Activated naive CD4-positive, alpha-beta T cell treated with anti-CD3 and anti-CD28 coated beads for 36 hours (primary cell): ENCODE data around the gene CERK. TPM values are rescaled to one million over a fixed set of nuclear protein-coding genes. Genes with fewer than 3 reads are reported as not detected.
"Not testable (repeated sequence)": the region's sequence is repeated elsewhere in the genome, so short reads cannot be mapped to it uniquely, and the experiment has no call there.

Experiments used
- CTCF ChIA-PET: fragments of 350-600 bp; sonication (Branson Sonifier 250); formaldehyde crosslinking; loops from one replicate; lab custom pipeline; 2021; ENCODE audit warnings: antibody characterized with exemption; lab: Charles Lee
- DNase-seq: peaks from one replicate; pipeline ENCODE4 v3.0.0-alpha.2; 2020
- H3K27ac Mint-ChIP-seq: one replicate; pipeline ENCODE4 v1.8.0; 2021; ENCODE audit warnings: mild to moderate bottlenecking, mixed read lengths
- H3K27me3 Mint-ChIP-seq: one replicate; pipeline ENCODE4 v1.8.0; 2021; ENCODE audit warnings: low read depth, mixed read lengths
- H3K36me3 Mint-ChIP-seq: one replicate; pipeline ENCODE4 v1.8.0; 2021; ENCODE audit warnings: low read depth, mixed read lengths
- H3K4me1 Mint-ChIP-seq: one replicate; pipeline ENCODE4 v1.8.0; 2021; ENCODE audit warnings: low read depth, mixed read lengths
- H3K4me3 Mint-ChIP-seq: one replicate; pipeline ENCODE4 v1.8.0; 2021; ENCODE audit warnings: mild to moderate bottlenecking, moderate library complexity, mixed read lengths
- H3K9me3 Mint-ChIP-seq: one replicate; pipeline ENCODE4 v1.8.0; 2021; ENCODE audit warnings: mixed read lengths
- intact Hi-C: fragments of 100-400 bp; cut with micrococcal nuclease; formaldehyde crosslinking; loops from one replicate; pipeline ENCODE4 v1.15.1; 2023
- total RNA-seq, 2 experiments: library from RNA; stranded (reverse); gene quantifications; one replicate each; pipeline ENCODE4 v1.2.3, GENCODE V29; 2021

CERK gene
- total RNA-seq, 2 experiments from 2014 or later: 32.6 to 34.9 TPM

GRCh38 chr22:46638601-46639431 is 99.2 kb downstream of the CERK start:
- no peaks in the 10 kb centered on the region for H3K36me3 Mint-ChIP-seq
- no peaks in the 10 kb centered on the region for H3K9me3 Mint-ChIP-seq
- H3K4me1 Mint-ChIP-seq: peaks cover 2% of the 10 kb centered on the region

DNA sequence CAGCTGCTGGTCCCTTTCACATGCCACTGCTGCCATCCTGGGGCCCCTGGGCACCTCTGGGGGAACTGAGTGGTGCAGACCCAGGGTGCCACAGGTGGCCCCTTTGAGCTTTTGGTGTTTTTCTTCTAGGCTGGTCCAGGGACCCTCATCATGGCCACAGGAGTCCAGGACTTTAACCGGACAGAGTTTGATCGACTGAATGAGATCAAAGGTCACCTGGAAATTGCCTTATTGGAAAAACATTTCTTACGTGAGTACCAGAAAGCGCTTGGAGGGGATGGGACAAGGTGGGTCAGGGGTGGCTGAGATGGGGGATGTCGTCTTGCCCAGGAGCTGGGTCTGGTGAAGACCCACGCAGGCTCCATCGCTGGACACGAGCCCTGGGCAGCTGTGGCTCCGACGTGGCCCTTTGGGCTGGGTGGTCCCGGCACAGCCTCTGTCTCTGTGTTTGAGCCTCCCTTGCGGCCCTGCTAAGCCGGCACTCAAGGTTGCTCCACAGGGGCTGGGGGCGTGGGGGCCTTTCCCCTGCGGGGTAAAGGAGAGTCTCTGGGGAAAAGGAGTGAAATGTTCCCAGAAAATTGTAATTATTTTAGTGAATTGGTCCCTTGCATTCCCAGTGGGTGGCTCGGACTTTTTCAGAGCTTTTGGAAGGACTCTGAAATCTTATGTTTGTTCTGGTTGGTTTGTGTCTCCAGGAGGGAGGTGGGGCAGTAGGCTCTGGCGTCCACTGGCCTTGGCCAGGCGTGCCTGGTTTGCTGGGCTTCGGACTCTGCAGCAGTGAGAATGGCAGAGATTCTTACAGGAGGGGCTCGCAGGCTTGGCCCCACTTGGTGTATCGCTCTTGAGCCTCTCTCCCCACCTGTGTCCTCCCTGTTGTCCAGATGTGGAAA is 100.1 kb downstream of the CERK start:
- Mint-ChIP-seq H3K9me3 (no peaks in the 10 kb centered on the region), H3K4me3 (no peak overlapping the region), H3K27me3 (no peaks in the 10 kb centered on the region), H3K4me1 (peaks cover 2% of the 10 kb centered on the region), H3K36me3 (no peaks in the 10 kb centered on the region), H3K27ac (no peak overlapping the region)
- CTCF ChIA-PET: no interaction called here
- intact Hi-C loops: no loop called here
- no peak for DNase-seq

More at GRCh38 chr22:46638601-46639431, 99.2 kb downstream of the CERK start:
- DNase-seq: no peak
- intact Hi-C loops: no loop called here
- no peak overlapping the region for H3K4me3 Mint-ChIP-seq
- no peak overlapping the region for H3K27ac Mint-ChIP-seq
- CTCF ChIA-PET: no interaction called here
- H3K27me3 Mint-ChIP-seq: no peaks in the 10 kb centered on the region

GRCh38 chr22:46636221-46637002 is 101.6 kb downstream of the CERK start:
- CTCF ChIA-PET: interaction anchor here (0.6 kb wide), 1 partner anchor 278 kb away, joined by 3 read pairs; no protein-coding TSS in a partner anchor
- Mint-ChIP-seq H3K27me3 (no peaks in the 10 kb centered on the region), H3K36me3 (no peaks in the 10 kb centered on the region), H3K27ac (no peak overlapping the region), H3K9me3 (no peaks in the 10 kb centered on the region), H3K4me1 (peaks cover 2% of the 10 kb centered on the region), H3K4me3 (no peak overlapping the region)
- no peak for DNase-seq
- intact Hi-C loops: no loop called here

- no peak for DNase-seq
- no peaks in the 10 kb centered on the region for H3K27me3 Mint-ChIP-seq
- no peak overlapping the region for H3K27ac Mint-ChIP-seq
- intact Hi-C loops: no loop called here
- no peaks in the 10 kb centered on the region for H3K9me3 Mint-ChIP-seq
- no peak overlapping the region for H3K4me3 Mint-ChIP-seq
- peaks cover 2% of the 10 kb centered on the region for H3K4me1 Mint-ChIP-seq
- CTCF ChIA-PET: no interaction called here
- H3K36me3 Mint-ChIP-seq: no peaks in the 10 kb centered on the region
These were observed 102.3 kb downstream of the CERK start for GRCh38 chr22:46635756-46636155.

GRCh38 chr22:46634973-46635685 is 102.9 kb downstream of the CERK start:
- H3K4me1 Mint-ChIP-seq, CTCF ChIA-PET, H3K36me3 Mint-ChIP-seq, H3K27me3 Mint-ChIP-seq, H3K4me3 Mint-ChIP-seq, intact Hi-C loops, DNase-seq, H3K9me3 Mint-ChIP-seq, H3K27ac Mint-ChIP-seq: not testable (repeated sequence)

Other genes with a start within 250 kb of the CERK start
- gene CELSR1, start 200.6 kb downstream of the CERK start, total RNA-seq: under 1 TPM; 0.17 to 0.25 TPM
- 10 to 100 TPM; 34.3 to 35.4 TPM for gene GRAMD4, start 117.9 kb downstream of the CERK start, total RNA-seq
- 10 to 100 TPM; 20.1 to 21.4 TPM for gene TBC1D22A, start 24.4 kb upstream of the CERK start, total RNA-seq